Forelimb muscle (tissue), 1 donor: ENCODE measurements around the gene SPX. TPM values are rescaled to one million over a fixed set of nuclear protein-coding genes. Genes with fewer than 3 reads are reported as not detected.
A peak's percentile ranks its signal among the peaks of the same experiment; 100 is the strongest.

ENCODE experiments used
- DNase-seq: peaks from one replicate; pipeline ENCODE4 v3.0.0-alpha.2; 2013; ENCODE audit warnings: low read depth
- polyA plus RNA-seq: library from polyadenylated mRNA; unstranded; fragments of 120-200 nt; gene quantifications from one replicate; pipeline ENCODE4 v1.2.1, GENCODE V29; 2013; ENCODE audit not compliant: insufficient read length

Gene SPX
- polyA plus RNA-seq, 1 donor = 29.0 TPM

- no peak for DNase-seq
Observed at GRCh38 chr12:21538061-21538653, 12.1 kb downstream of the SPX start.

- DNase-seq = no peak
Observed at GRCh38 chr12:21539797-21540196, 13.7 kb downstream of the SPX start.

DNA sequence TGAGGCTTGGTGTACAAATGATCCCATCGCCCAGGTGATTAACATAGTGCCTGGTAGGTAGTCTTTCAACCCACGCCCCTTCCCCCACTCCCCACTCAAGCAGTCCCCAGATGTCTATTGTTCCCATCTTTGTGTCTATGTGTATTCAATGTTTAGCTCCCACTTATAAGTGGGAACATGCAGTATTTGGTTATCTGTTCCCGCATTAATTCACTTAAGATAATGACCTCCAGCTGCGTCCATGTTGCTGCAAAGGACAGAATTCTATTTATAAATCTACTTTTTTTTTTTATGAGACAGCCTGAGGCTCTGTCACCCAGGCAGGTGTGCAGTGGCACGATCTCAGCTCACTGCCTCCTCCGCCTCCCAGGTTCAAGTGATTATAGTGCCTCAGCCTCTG, 15.7 kb downstream of the SPX start:
- no peak for DNase-seq

DNA sequence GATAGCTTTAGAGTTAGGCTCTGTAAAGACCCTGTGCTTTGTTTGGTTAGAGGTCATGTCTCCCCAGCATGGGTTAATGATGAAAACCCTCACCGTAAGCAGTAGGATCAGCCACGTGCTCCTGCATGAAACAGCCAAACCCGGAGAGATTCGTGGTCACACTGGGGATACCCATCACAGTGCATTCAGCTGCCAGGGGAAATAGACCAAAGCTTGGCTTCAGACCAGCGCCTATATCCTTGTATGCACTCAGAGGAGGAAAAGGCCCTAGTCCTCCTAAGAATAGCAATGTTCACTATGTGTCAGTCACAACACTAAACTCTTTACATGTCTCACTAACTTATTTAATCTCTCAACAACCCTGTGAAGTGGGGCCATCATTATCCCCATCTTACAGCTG, 16.3 kb downstream of the SPX start:
- no peak for DNase-seq

- no peak for DNase-seq
Observed at GRCh38 chr12:21543151-21543550, 17.1 kb downstream of the SPX start.

DNA sequence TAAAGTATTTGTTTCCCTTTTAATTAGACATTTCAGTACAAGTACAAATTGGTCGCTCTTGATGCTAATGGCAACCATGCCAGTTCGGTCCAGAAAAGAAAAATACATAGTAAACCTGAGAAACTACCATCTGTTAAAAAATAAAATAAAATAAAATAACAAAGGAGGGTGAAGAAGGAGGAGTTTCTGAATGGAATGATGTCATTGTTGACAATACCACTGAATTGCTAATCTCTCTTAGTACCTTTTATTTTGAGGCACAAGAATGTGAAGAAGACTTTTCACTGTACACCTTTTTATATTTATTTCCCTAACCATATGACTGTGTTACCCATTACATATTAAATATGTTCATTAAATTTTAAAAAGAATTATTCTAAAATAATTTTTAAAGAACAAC, 19.5 kb downstream of the SPX start:
- no peak for DNase-seq

DNA sequence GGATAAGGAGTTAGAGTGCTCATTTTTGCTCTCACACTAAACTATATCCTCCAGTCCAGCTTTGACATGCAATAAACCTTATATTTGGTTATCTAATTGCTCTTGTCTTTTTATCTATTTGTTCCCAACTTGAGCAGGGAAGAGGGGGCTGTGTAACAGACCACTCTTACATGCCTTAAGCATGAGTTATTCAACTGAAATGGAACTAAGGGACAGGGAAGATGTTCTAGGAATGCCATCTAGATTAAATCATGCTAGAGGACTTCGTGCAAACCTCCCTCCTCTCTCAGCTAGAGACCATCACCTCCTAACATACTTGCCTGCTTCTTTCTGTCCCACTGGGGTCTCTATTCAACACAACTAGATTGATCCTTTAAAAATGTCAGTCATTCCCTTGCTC, 20.6 kb downstream of the SPX start:
- DNase-seq = no peak

DNA sequence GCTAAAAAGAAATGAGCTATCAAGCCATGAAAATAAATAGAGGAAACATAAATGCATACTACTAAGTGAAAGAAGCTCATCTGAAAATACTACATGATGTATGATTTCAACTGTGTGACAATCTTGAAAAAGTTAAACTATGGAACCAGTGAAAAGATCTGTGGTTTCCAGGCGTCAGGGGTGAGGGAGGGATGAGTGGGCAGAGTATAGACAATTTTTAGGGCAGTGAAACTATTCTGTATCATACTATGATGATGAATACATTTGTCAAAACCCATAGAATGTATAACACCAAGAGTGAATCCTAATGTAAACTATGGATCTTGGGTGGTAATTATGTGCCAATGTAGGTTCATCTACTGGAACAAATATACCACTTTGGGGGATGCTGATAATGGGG, 21.3 kb downstream of the SPX start:
- DNase-seq = no peak

DNA sequence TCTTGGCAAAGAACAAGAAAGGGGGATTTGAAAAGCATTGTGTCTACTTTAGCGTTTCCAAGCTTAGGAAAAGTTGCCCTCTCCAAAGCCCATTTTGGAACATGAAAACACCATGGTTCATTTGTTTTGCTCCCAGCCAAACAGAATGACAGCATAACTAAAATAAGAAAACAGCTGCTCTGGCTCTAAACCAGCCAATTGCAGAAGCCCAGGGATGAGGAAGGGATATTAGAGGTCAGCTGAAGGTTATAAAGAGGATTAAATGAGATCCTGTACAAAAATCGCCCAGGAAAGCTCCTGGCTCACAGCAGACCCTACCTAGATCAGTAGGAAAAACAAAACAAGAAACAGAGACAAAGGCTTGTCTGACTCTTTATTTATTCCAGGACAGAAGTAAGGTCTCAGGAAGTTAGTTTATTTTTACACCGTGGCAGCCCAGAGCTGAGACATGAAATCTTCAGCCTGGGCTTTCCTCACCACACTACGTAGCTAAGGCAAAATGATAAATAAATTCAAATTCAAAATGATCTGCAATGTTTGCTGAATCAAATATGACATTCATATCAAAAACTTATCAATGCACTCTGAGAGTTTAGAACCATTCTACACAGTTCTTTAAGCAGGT, 25.9 kb downstream of the SPX start:
- DNase-seq = peak; percentile 58

- DNase-seq = no peak
Observed at GRCh38 chr12:21552635-21553328, 26.7 kb downstream of the SPX start.

DNA sequence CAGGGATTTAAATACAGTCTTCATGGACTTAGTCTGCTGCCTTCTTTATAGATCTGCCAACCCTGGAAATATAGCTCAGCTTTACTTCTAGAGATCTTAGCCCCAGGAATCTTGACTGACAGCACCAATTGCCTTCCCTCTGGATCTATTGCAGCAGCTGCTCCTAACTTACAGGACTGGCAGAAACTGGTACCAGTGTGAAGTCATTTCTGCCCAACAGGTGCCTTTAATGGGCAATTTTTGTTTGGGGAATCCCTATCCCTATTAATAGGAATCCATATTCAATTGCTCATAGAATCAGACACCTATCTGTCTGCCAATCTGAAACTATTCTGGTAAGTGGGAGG, 27.2 kb downstream of the SPX start:
- DNase-seq = no peak

- no peak for DNase-seq
Observed at GRCh38 chr12:21558100-21558679, 32.1 kb downstream of the SPX start.

- DNase-seq = no peak
Observed at GRCh38 chr12:21559855-21560569, 33.9 kb downstream of the SPX start.

GRCh38 chr12:21561158-21561557, 35.1 kb downstream of the SPX start:
- DNase-seq = no peak

- DNase-seq = no peak
Observed at GRCh38 chr12:21562859-21563258, 36.8 kb downstream of the SPX start.

GRCh38 chr12:21566223-21566906, 40.3 kb downstream of the SPX start:
- no peak for DNase-seq

DNA sequence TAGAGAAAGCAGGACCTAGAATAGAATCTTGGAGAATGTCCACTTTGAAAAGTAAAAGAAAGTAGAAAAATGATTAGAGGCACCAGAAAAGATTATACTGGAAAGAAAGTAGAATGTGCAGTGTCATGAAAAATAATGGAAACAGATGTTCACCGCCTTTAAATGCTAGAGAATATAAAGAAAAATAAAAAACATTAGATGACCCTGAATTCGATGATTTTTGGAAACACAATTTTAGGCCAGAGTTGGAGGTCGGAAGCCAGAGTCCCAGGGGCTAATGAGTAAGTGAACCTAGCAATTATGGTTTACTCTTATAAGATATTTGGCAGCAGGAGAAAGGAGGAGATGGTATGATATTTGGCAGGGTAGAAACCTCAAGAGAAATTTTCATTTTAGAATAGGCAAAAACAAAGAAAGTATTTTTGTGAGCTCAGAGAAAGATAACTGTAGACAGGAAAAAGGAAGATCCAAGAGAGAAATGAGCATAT, 40.9 kb downstream of the SPX start:
- no peak for DNase-seq

DNA sequence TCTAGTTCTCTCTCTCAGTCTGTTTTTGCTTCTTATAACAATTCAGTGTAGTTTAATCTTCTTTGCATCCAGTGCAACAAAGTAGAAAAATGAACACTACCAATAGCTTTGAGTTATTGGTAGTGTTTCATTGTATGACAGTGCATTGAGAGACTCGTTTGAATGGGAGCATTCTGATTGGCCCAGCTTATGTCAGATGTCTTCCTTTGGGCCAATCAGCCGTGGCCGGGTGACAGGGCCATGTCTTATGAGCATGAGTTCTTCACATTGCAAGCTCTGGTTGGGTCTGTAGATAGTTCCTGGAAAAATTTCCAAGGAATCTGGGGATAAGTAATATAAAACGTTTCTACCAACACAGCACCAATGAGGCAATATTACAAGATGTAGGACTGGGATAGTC, 42.0 kb downstream of the SPX start:
- no peak for DNase-seq

- DNase-seq = no peak
Observed at GRCh38 chr12:21571046-21571445, 45.0 kb downstream of the SPX start.

DNA sequence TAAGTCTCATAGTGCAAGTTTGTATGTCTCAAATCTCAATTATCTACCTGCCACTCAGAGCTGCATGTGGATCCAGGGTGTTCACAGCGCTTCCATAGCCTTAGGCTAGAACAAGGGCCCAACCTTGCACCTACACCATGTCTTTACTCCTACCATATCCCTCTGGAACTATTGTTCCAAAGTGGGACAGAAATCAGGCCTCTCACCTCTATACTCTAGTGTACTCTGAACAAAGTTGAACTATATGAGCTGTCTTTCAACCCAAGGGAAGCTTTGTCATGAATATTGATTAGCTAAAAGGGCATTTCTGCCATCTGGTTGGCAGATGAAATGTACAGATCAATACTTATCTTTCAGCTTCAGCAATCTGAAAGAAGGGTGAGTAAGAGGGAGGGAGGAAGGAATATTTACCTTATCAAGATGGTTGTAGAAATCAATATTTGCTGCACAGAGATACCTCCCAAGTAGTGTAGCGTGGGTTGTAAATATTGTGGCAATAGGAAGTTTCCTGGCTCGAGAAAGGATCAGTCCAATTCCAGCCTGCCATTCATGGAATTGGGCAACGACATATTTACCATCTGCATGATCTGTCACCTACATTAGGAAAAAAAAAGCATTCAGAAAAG, 47.8 kb downstream of the SPX start:
- no peak for DNase-seq

DNA sequence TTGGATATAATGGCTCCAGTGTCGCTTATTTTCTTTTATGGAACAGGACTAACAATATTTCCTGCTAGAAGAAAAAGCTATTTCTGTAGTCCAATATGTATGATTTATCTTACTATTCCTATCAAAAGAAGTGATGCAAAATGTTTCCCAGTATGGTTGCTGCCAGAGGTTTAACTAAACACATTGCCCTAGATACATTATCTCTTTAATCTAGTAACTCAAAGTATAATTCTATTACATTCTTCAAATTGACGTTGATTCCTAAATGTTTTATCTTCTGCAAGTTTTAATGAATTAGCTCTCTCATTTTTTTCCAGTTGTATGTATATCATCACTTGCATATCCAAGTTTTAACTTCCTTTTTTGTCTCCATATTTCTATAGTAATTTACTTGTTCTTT, 50.3 kb downstream of the SPX start:
- DNase-seq = no peak
